HUES6 (cell line): ENCODE measurements around the gene GNAI2.
A peak's percentile ranks its signal among the peaks of the same experiment; 100 is the strongest.

Experiments used
- H3K27ac ChIP-seq: 2 replicates; pipeline ENCODE4 v1.7.0; 2013; ENCODE audit warnings: low read depth, mild to moderate bottlenecking, low read length, inconsistent platforms
- H3K27me3 ChIP-seq: 2 replicates; pipeline ENCODE4 v1.6.1; 2013; ENCODE audit warnings: low read length; ENCODE audit not compliant: control insufficient read depth, insufficient read depth
- H3K36me3 ChIP-seq: 2 replicates; pipeline ENCODE4 v1.6.1; 2013; ENCODE audit warnings: low read length; ENCODE audit not compliant: control insufficient read depth, insufficient read depth
- H3K4me1 ChIP-seq: 2 replicates; pipeline ENCODE4 v1.6.1; 2013; ENCODE audit warnings: low read length; ENCODE audit not compliant: control insufficient read depth, insufficient read depth
- H3K4me3 ChIP-seq: 2 replicates; pipeline ENCODE4 v1.5.1; 2013; ENCODE audit warnings: low read depth, low read length
- H3K9ac ChIP-seq: one replicate; pipeline ENCODE4 v1.6.1; 2013; ENCODE audit warnings: mild to moderate bottlenecking, low read length
- H3K9me3 ChIP-seq: 2 replicates; pipeline ENCODE4 v1.6.1; 2013; ENCODE audit warnings: low read depth, low read length; ENCODE audit not compliant: control insufficient read depth, insufficient read depth

Gene GNAI2

GRCh38 chr3:50245831-50246516 lies 10.0 kb downstream of the GNAI2 start:
- Histone ChIP-seq H3K36me3 (peaks cover 18% of the 10 kb centered on the region), H3K4me3 (peak overlapping the region; percentile 30), H3K4me1 (peaks cover 61% of the 10 kb centered on the region), H3K9me3 (no peaks in the 10 kb centered on the region), H3K27ac (peak overlapping the region; percentile 88), H3K9ac (peak overlapping the region; percentile 64), H3K27me3 (no peaks in the 10 kb centered on the region)

- Histone ChIP-seq H3K9ac (peak overlapping the region; percentile 64), H3K9me3 (no peaks in the 10 kb centered on the region), H3K4me1 (peaks cover 55% of the 10 kb centered on the region), H3K4me3 (peak overlapping the region; percentile 30), H3K36me3 (peaks cover 24% of the 10 kb centered on the region), H3K27me3 (no peaks in the 10 kb centered on the region), H3K27ac (peak overlapping the region; percentile 88)
Measured at GRCh38 chr3:50246517-50246954, 10.5 kb downstream of the GNAI2 start.

- H3K27ac ChIP-seq, result no peak overlapping the region
- H3K27me3 ChIP-seq, result no peaks in the 10 kb centered on the region
- peaks cover 42% of the 10 kb centered on the region for H3K36me3 ChIP-seq
- no peaks in the 10 kb centered on the region for H3K9me3 ChIP-seq
- H3K4me3 ChIP-seq, result no peak overlapping the region
- H3K4me1 ChIP-seq, result peaks cover 37% of the 10 kb centered on the region
- H3K9ac ChIP-seq, result peak overlapping the region; percentile 0
Measured at GRCh38 chr3:50248387-50248786, 12.4 kb downstream of the GNAI2 start.

- H3K9me3 ChIP-seq, result no peaks in the 10 kb centered on the region
- H3K36me3 ChIP-seq, result peaks cover 52% of the 10 kb centered on the region
- H3K4me3 ChIP-seq, result no peak overlapping the region
- no peaks in the 10 kb centered on the region for H3K27me3 ChIP-seq
- no peak overlapping the region for H3K9ac ChIP-seq
- H3K27ac ChIP-seq, result no peak overlapping the region
- peaks cover 30% of the 10 kb centered on the region for H3K4me1 ChIP-seq
Measured at GRCh38 chr3:50249457-50249856, 13.5 kb downstream of the GNAI2 start.

- no peak overlapping the region for H3K4me3 ChIP-seq
- H3K9ac ChIP-seq, result no peak overlapping the region
- peaks cover 26% of the 10 kb centered on the region for H3K4me1 ChIP-seq
- H3K9me3 ChIP-seq, result no peaks in the 10 kb centered on the region
- H3K36me3 ChIP-seq, result peaks cover 62% of the 10 kb centered on the region
- H3K27ac ChIP-seq, result no peak overlapping the region
- no peaks in the 10 kb centered on the region for H3K27me3 ChIP-seq
Measured at GRCh38 chr3:50250514-50250913, 14.5 kb downstream of the GNAI2 start.

- Histone ChIP-seq H3K27ac (no peak overlapping the region), H3K27me3 (no peaks in the 10 kb centered on the region), H3K9me3 (no peaks in the 10 kb centered on the region), H3K9ac (no peak overlapping the region), H3K4me1 (peaks cover 21% of the 10 kb centered on the region), H3K4me3 (no peak overlapping the region), H3K36me3 (peaks cover 65% of the 10 kb centered on the region)
Measured at GRCh38 chr3:50251220-50251619, 15.2 kb downstream of the GNAI2 start.

GRCh38 chr3:50254577-50255250 lies 18.7 kb downstream of the GNAI2 start:
- Histone ChIP-seq H3K4me3 (no peak overlapping the region), H3K36me3 (peaks cover 77% of the 10 kb centered on the region), H3K9ac (no peak overlapping the region), H3K4me1 (peaks cover 10% of the 10 kb centered on the region), H3K9me3 (no peaks in the 10 kb centered on the region), H3K27me3 (no peaks in the 10 kb centered on the region), H3K27ac (no peak overlapping the region)

- Histone ChIP-seq H3K27me3 (no peaks in the 10 kb centered on the region), H3K9ac (no peak overlapping the region), H3K27ac (no peak overlapping the region), H3K4me1 (peaks cover 12% of the 10 kb centered on the region), H3K4me3 (no peak overlapping the region), H3K9me3 (no peaks in the 10 kb centered on the region), H3K36me3 (peaks cover 72% of the 10 kb centered on the region)
Measured at GRCh38 chr3:50255251-50255615, 19.2 kb downstream of the GNAI2 start.

- Histone ChIP-seq H3K36me3 (peaks cover 56% of the 10 kb centered on the region), H3K27ac (no peak overlapping the region), H3K9ac (no peak overlapping the region), H3K9me3 (no peaks in the 10 kb centered on the region), H3K4me3 (no peak overlapping the region), H3K27me3 (no peaks in the 10 kb centered on the region), H3K4me1 (peaks cover 23% of the 10 kb centered on the region)
Measured at GRCh38 chr3:50256978-50257890, 21.2 kb downstream of the GNAI2 start.

GRCh38 chr3:50258029-50258680 lies 22.2 kb downstream of the GNAI2 start:
- no peaks in the 10 kb centered on the region for H3K9me3 ChIP-seq
- no peak overlapping the region for H3K27ac ChIP-seq
- peaks cover 23% of the 10 kb centered on the region for H3K4me1 ChIP-seq
- H3K27me3 ChIP-seq, result no peaks in the 10 kb centered on the region
- no peak overlapping the region for H3K4me3 ChIP-seq
- H3K36me3 ChIP-seq, result peaks cover 47% of the 10 kb centered on the region
- no peak overlapping the region for H3K9ac ChIP-seq
